CMK (cell line): Measurements from ENCODE around the gene WDR72.
"Not testable (repeated sequence)": the region's sequence is repeated elsewhere in the genome, so short reads cannot be mapped to it uniquely, and the experiment has no call there.

ENCODE experiments used
- DNase-seq: peaks from one replicate; pipeline ENCODE4 v3.0.0-alpha.2; 2010; ENCODE audit warnings: low read depth

The WDR72 gene

GRCh38 chr15:53589520-53590057 is 169.9 kb downstream of the WDR72 start:
- no peak for DNase-seq

GRCh38 chr15:53588773-53589172 is 170.7 kb downstream of the WDR72 start:
- no peak for DNase-seq

GRCh38 chr15:53586799-53587198 is 172.7 kb downstream of the WDR72 start:
- DNase-seq = no peak

- DNase-seq = no peak
Measured at GRCh38 chr15:53581513-53581912, 177.9 kb downstream of the WDR72 start.

GRCh38 chr15:53580366-53580765 is 179.1 kb downstream of the WDR72 start:
- no peak for DNase-seq

- no peak for DNase-seq
Measured at GRCh38 chr15:53576841-53577240, 182.6 kb downstream of the WDR72 start.

- DNase-seq = no peak
Measured at GRCh38 chr15:53573091-53573490, 186.4 kb downstream of the WDR72 start.

GRCh38 chr15:53569751-53570480 is 189.5 kb downstream of the WDR72 start:
- DNase-seq = no peak

- no peak for DNase-seq
Measured at GRCh38 chr15:53566912-53567311, 192.6 kb downstream of the WDR72 start.

GRCh38 chr15:53565721-53566120 is 193.7 kb downstream of the WDR72 start:
- no peak for DNase-seq

- DNase-seq = no peak
Measured at GRCh38 chr15:53564647-53565046, 194.8 kb downstream of the WDR72 start.

- no peak for DNase-seq
Measured at GRCh38 chr15:53563627-53564026, 195.8 kb downstream of the WDR72 start.

GRCh38 chr15:53559364-53560277 is 199.8 kb downstream of the WDR72 start:
- no peak for DNase-seq

- DNase-seq = no peak
Measured at GRCh38 chr15:53558384-53558783, 201.1 kb downstream of the WDR72 start.

- DNase-seq = no peak
Measured at GRCh38 chr15:53555226-53555625, 204.2 kb downstream of the WDR72 start.

- DNase-seq = no peak
Measured at GRCh38 chr15:53549697-53550305, 209.7 kb downstream of the WDR72 start.

- no peak for DNase-seq
Measured at GRCh38 chr15:53548236-53548635, 211.2 kb downstream of the WDR72 start.

GRCh38 chr15:53540626-53541300 is 218.7 kb downstream of the WDR72 start:
- not testable (repeated sequence) for DNase-seq

- DNase-seq = no peak
Measured at GRCh38 chr15:53539878-53540277, 219.6 kb downstream of the WDR72 start.

- no peak for DNase-seq
Measured at GRCh38 chr15:53536479-53537120, 222.9 kb downstream of the WDR72 start.

- no peak for DNase-seq
Measured at GRCh38 chr15:53535886-53536285, 223.6 kb downstream of the WDR72 start.
